Left ventricle myocardium superior (tissue), 1 donor: ENCODE measurements around the gene IL22RA2. TPM values are rescaled to one million over a fixed set of nuclear protein-coding genes. Genes with fewer than 3 reads are reported as not detected.
"Not testable (repeated sequence)": the region's sequence is repeated elsewhere in the genome, so short reads cannot be mapped to it uniquely, and the experiment has no call there.

Experiments
- ATAC-seq: fragments of 200-7000 bp; cut with Tn5 transposase; one replicate; pipeline ENCODE4 v1.9.1; 2020; ENCODE audit warnings: mild to moderate bottlenecking, moderate library complexity
- DNase-seq: peaks from one replicate; pipeline ENCODE4 v3.0.0-alpha.2; 2020
- intact Hi-C: fragments of 100-400 bp; cut with micrococcal nuclease; formaldehyde crosslinking; loops from one replicate; pipeline ENCODE4 v1.11.0; 2022
- long read RNA-seq: library from polyadenylated mRNA; unstranded; transcript quantifications from one replicate; pipeline ENCODE4 v2.0.0, GENCODE V29; 2021
- total RNA-seq: library from RNA; stranded (reverse); fragmentation: NEBNext Ultra II Directional; extraction: Animal tissue kit (Norgen Biotek cat#: 25700); gene quantifications from one replicate; pipeline ENCODE4 v1.2.1, GENCODE V29; 2021
- donor health status: DM: no; HTN: yes; CAD: no; lungs with severe emphysema.

Gene IL22RA2
- not detected for total RNA-seq
- long read RNA-seq, result 0 reads

- intact Hi-C loops, result no loop called here
- DNase-seq (no peak), ATAC-seq (no peak)
Measured at GRCh38 chr6:137173501-137173900, at the start of gene IL22RA2. TSS of gene IL22RA2 (minus strand) at chr6:137173644. CDS start at chr6:137161749, 11,895 bp downstream.

- intact Hi-C loops, result no loop called here
- DNase-seq (no peak), ATAC-seq (no peak)
Measured at GRCh38 chr6:137222381-137222780, 48.9 kb upstream of the IL22RA2 start.

- intact Hi-C loops, result no loop called here
Measured at GRCh38 chr6:137219664-137220252, 46.3 kb upstream of the IL22RA2 start.

DNA sequence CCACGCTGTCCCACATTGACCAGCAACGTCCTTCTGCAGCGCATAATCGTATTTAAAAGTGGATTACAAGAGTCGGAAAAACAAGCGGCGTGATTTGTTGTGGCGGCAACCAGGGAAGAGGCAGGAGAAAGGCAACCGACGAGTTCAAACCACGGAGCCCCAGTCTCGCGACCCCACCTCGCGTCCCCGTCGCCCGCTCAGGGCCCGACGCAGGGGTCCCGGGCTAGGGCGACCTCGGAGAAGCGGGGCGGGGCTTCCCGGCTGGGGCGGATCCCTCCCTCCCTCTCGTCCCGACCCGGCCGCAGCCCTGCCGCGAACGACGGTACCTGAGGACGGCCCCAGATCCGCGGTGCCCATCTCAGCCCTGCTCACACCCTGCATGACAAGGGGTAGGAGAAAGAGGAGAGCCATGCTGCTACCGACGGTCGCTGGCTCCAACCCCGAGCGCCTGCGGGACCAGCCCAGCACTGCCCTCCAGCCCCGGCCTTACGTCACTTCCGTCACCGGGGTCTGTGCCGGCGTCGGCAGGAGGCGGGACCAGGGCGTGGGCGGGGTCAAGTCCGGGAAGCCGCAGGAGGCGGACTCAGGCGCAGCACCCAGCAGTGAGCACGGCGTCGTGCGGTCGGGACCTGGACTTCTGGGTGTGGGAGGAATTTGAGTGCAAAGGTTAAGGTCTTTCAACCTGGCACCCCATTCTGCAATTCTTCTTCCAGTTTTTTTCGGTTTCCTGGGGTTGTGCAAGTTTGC lies 45.6 kb upstream of the IL22RA2 start, which contains the start of gene IFNGR1:
TSS of gene IFNGR1 (minus strand) at position 469 of the 747 bp plus-strand sequence. CDS start at position 411, 58 bp downstream.
- ATAC-seq (peak; percentile 94), DNase-seq (peak; percentile 99)
- intact Hi-C loops, result no loop called here

More at GRCh38 chr6:137219664-137220252, 46.3 kb upstream of the IL22RA2 start:
- no peak for ATAC-seq
- no peak for DNase-seq

- ATAC-seq (peak; percentile 56), DNase-seq (no peak)
- intact Hi-C loops, result no loop called here
Measured at GRCh38 chr6:137218473-137218916, 45.1 kb upstream of the IL22RA2 start.

DNA sequence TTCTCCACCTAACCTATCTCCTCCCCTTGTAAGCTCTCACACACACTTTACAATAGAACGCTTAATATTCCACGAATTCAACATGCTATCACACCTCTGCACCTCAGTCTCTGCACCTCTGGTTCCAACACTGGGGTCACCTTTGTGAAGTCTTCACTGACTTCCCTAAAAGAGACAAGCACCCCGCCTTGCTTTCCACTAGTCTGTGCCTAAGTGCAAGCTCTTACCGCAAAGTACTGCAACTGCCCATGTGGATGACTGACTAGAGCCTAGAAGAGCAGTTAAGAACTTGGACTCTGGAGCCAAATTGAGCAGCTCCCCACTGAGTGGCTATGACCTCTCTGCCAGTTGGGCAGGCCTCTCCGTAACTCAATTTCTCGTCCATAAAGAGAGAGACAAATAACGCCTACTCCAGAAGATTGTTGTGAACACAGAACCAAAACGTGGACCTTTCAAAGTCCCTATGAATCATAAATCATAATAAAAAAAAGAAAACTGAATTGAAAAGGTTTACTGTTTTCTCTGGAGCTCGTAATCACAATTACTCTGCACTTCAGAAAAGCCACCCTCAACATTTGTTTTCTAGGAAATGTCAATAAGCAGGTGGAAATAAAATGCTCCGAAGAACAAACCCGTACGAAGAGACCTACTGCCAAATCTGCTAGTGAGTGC lies 44.5 kb upstream of the IL22RA2 start:
- ATAC-seq (peak; percentile 59), DNase-seq (peak; percentile 47)
- intact Hi-C loops, result no loop called here

DNA sequence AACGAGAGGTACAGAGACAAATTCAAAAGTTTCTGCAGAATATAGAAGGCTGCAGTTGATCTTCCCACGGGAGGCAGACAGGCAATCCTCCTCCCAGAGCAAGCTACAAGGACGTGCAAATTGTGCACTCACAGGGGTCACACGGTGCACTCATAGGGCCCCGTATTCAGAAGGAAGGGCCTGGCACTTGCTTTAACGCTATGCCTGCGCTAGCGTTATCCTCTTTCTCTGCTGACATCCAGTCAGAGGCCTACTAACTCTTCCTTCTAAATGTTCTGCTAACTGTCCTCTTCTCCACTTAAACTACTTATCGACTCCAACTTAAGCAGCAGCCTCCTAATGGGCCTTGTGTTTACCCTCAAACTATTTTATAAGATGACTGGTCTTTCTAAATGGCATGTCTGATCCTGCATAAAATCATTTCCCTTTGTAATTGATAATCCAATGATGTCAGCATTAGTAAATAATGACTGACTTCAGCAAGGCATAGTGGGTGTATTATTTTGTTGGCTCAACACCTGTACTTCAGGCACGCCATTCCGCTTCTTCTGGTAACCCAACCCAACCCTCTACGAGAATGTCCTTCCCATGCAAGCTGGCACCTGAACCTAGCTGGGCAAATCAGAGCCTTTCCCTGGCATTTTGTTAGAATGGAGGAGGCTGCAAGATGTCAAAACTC lies 43.6 kb upstream of the IL22RA2 start:
- intact Hi-C loops, result no loop called here
- no peak for DNase-seq
- peak; percentile 35 for ATAC-seq

GRCh38 chr6:137216106-137216505 lies 42.7 kb upstream of the IL22RA2 start:
- DNase-seq (no peak), ATAC-seq (no peak)
- intact Hi-C loops, result no loop called here

DNA sequence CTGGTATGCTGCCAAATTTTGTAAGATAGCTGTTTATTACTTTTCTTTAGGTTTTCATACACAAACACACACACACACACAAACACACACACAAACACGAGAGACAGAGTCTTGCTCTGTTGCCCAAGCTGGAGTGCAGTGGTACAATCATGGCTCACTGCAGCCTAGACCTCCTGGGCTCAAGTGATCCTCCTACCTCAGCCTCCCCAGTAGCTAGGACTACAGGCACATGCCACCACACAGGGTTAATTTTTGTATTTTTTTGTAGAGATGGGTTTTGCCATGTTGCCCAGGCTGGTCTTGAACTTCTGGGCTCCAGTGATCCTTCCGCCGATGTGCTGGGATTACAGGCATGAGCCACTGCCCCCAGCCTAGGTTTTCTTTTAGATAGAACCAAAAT lies 42.2 kb upstream of the IL22RA2 start:
- ATAC-seq, DNase-seq, intact Hi-C loops: not testable (repeated sequence)

DNA sequence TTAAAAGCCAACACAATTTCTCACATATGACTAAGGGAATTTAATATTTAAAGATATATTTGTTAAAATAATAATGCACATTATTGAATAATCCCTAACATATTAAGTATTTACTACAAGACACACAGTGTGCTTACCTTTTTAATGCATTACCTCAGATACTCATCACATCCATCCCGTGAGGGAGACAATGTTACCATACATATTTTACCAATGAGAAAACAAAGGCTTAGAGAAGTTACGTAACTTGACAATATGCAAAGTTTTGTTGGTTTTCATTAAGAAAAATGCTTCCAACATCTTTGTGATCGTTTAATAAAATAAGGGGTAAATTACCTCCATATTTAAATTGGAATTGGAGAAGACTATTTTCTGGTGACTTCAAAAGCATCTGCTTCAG lies 41.5 kb upstream of the IL22RA2 start:
- ATAC-seq (no peak), DNase-seq (no peak)
- intact Hi-C loops, result no loop called here

DNA sequence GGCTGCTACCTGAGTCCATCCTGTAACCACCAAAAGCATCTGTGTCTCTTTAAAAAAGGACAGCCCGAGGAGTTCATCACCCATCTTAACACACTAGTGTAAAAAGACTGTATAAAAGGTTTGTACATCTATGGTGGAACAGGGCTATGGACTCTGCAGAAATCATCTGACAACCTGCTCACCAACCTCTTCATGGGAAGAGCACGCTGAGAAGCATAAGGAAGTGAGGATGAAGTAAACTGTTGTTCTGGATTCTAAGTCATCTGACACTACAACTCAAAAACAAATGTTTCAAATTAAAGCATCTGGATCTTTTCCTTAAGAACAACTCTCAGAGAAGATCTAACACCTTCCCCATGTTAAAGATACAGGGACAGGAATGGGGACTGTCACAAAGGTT lies 40.4 kb upstream of the IL22RA2 start:
- no peak for DNase-seq
- intact Hi-C loops, result no loop called here
- no peak for ATAC-seq

DNA sequence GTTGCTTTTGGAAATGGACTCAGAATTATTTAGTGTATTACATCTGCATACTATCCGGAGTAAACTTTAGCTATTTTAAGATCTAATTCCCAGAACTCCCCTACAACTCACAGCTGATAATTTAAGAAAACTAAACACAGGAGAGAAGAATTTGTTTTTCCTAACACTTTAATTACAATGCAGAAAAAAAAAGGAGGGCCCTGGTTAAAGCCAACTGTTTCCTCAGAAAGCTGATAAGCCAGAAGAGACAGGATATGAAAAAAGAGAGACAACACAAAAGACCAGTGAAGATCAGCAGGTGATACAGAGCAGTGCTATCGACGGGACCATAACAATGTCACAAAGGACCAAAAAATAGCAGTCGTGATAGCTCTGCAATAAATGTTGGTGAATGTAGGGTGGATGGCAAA lies 39.9 kb upstream of the IL22RA2 start:
- DNase-seq (no peak), ATAC-seq (peak; percentile 3)
- intact Hi-C loops, result no loop called here

GRCh38 chr6:137211910-137212309 lies 38.5 kb upstream of the IL22RA2 start:
- no peak for ATAC-seq
- no peak for DNase-seq
- intact Hi-C loops, result no loop called here

- intact Hi-C loops, result no loop called here
- DNase-seq (no peak), ATAC-seq (peak; percentile 81)
Measured at GRCh38 chr6:137210903-137211302, 37.5 kb upstream of the IL22RA2 start.

GRCh38 chr6:137208279-137208678 lies 34.8 kb upstream of the IL22RA2 start:
- no peak for ATAC-seq
- intact Hi-C loops, result no loop called here

GRCh38 chr6:137207457-137207856 lies 34.0 kb upstream of the IL22RA2 start:
- ATAC-seq, DNase-seq, intact Hi-C loops: not testable (repeated sequence)

More at GRCh38 chr6:137208279-137208678, 34.8 kb upstream of the IL22RA2 start:
- no peak for DNase-seq

DNA sequence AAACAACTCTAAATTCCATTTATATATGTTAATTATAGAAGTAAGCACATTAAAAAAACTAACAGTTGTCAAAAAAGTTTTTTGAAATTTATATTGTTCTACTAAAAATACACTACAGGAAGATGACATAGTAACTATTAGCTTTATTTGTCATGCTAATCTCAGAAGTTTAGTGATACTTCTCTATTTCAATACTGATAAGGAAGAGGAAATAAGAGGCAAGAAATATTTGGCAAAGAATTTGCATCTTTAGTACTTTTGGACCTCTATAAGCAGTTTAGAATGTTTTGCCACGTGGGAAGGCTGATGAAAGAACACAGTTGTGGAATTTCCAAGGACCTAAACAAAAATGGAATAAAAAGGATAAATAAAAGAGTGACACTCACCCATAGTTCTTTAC lies 33.1 kb upstream of the IL22RA2 start:
- DNase-seq (no peak), ATAC-seq (no peak)
- intact Hi-C loops, result no loop called here

- intact Hi-C loops, result no loop called here
- DNase-seq, result no peak
- ATAC-seq, result no peak
Measured at GRCh38 chr6:137203256-137203655, 29.8 kb upstream of the IL22RA2 start.

GRCh38 chr6:137202078-137202477 lies 28.6 kb upstream of the IL22RA2 start:
- DNase-seq (peak; percentile 55), ATAC-seq (peak; percentile 82)
- intact Hi-C loops, result no loop called here
